Mesendoderm (in vitro differentiated cells): ENCODE measurements around the gene PLAC9. TPM values are rescaled to one million over a fixed set of nuclear protein-coding genes. Genes with fewer than 3 reads are reported as not detected.
A peak's percentile ranks its signal among the peaks of the same experiment; 100 is the strongest.
"Not testable (repeated sequence)": the region's sequence is repeated elsewhere in the genome, so short reads cannot be mapped to it uniquely, and the experiment has no call there.

ENCODE experiments used
- DNase-seq: peaks from one replicate; pipeline ENCODE4 v3.0.0; 2013
- H2AK5ac ChIP-seq: 2 replicates; pipeline ENCODE4 v1.6.1; 2013; ENCODE audit warnings: low read length, inconsistent platforms
- H2BK120ac ChIP-seq: 2 replicates; pipeline ENCODE4 v1.6.1; 2013; ENCODE audit warnings: low read depth, mild to moderate bottlenecking, low read length, moderate library complexity, mixed read lengths
- H2BK15ac ChIP-seq: replicated peaks from 2 replicates; pipeline ENCODE4 v1.6.1; 2013; ENCODE audit warnings: low read depth, mild to moderate bottlenecking, moderate library complexity
- H2BK5ac ChIP-seq: 2 replicates; pipeline ENCODE4 v1.6.1; 2013; ENCODE audit warnings: low read length, inconsistent platforms
- H3K18ac ChIP-seq: 2 replicates; pipeline ENCODE4 v1.6.1; 2013; ENCODE audit warnings: mild to moderate bottlenecking, low read length, mixed read lengths
- H3K23ac ChIP-seq: one replicate; pipeline ENCODE4 v1.6.1; 2013; ENCODE audit warnings: low read length
- H3K27ac ChIP-seq: 2 replicates; pipeline ENCODE4 v1.5.1; 2013; ENCODE audit warnings: low read depth, mild to moderate bottlenecking, inconsistent platforms, low read length, moderate library complexity
- H3K27me3 ChIP-seq: 2 replicates; pipeline ENCODE4 v1.6.1; 2013; ENCODE audit warnings: low read length, control low read depth, mild to moderate bottlenecking, inconsistent platforms; ENCODE audit not compliant: insufficient read depth, poor library complexity
- H3K36me3 ChIP-seq: 2 replicates; pipeline ENCODE4 v1.6.1; 2013; ENCODE audit warnings: low read length, inconsistent platforms; ENCODE audit not compliant: control insufficient read depth, insufficient read depth
- H3K4ac ChIP-seq: one replicate; pipeline ENCODE4 v1.6.1; 2013; ENCODE audit warnings: low read depth, mild to moderate bottlenecking, low read length, moderate library complexity
- H3K4me1 ChIP-seq: 2 replicates; pipeline ENCODE4 v1.6.1; 2013; ENCODE audit warnings: low read depth, low read length, inconsistent platforms; ENCODE audit not compliant: control insufficient read depth
- H3K4me2 ChIP-seq: 2 replicates; pipeline ENCODE4 v1.6.1; 2013; ENCODE audit warnings: low read length
- H3K4me3 ChIP-seq: 2 replicates; pipeline ENCODE4 v1.5.1; 2013; ENCODE audit warnings: mild to moderate bottlenecking, low read length
- H3K56ac ChIP-seq: one replicate; pipeline ENCODE4 v1.6.1; 2013; ENCODE audit warnings: low read length
- H3K79me1 ChIP-seq: 2 replicates; pipeline ENCODE4 v1.6.1; 2013; ENCODE audit warnings: low read length, inconsistent platforms
- H3K79me2 ChIP-seq: 2 replicates; pipeline ENCODE4 v1.6.1; 2013; ENCODE audit warnings: mild to moderate bottlenecking, low read length; ENCODE audit not compliant: control insufficient read depth, insufficient read depth
- H3K9ac ChIP-seq: 2 replicates; pipeline ENCODE4 v1.6.1; 2013; ENCODE audit warnings: low read length, inconsistent platforms
- H4K5ac ChIP-seq: one replicate; pipeline ENCODE4 v1.6.1; 2013; ENCODE audit warnings: low read length
- H4K8ac ChIP-seq: one replicate; pipeline ENCODE4 v1.6.1; 2013; ENCODE audit warnings: low read depth, mild to moderate bottlenecking, control low read depth, low read length, moderate library complexity
- WGBS: extraction: QIAGEN DNeasy Blood & Tissue Kit; methylation state at CpG from one replicate; pipeline ENCODE4 v1.1.7; 2013; ENCODE audit warnings: low lambda C conversion rate, missing lambda C conversion rate; ENCODE audit not compliant: insufficient coverage; ENCODE audit errors: extremely low coverage; 5-methylcytosine and 5-hydroxymethylcytosine counted together
- polyA plus RNA-seq, 2 experiments: library from polyadenylated mRNA; stranded (reverse); fragments of 200-250 nt; gene quantifications; one replicate each; pipeline ENCODE4 v1.2.3, GENCODE V29; 2013

PLAC9 gene
- 18.5 TPM for polyA plus RNA-seq (2013, experiment 1 of 2)
- 19.5 TPM for polyA plus RNA-seq (2013, experiment 2 of 2)

- no peaks in the 10 kb centered on the region for H3K79me2 ChIP-seq
- H3K4me1 ChIP-seq = no peaks in the 10 kb centered on the region
- peak; percentile 54 for DNase-seq
- H4K8ac ChIP-seq = peak within 1 kb of the TSS; percentile 82
- H2BK5ac ChIP-seq = no peak within 1 kb of the TSS
- no peaks in the 10 kb centered on the region for H3K36me3 ChIP-seq
- WGBS = no CpG with 5 or more reads among the region's 58 CpGs
- no peak within 1 kb of the TSS for H4K5ac ChIP-seq
- peak within 1 kb of the TSS; percentile 99 for H3K18ac ChIP-seq
- H3K4me2 ChIP-seq = peak within 1 kb of the TSS; percentile 81
- peak within 1 kb of the TSS; percentile 80 for H3K23ac ChIP-seq
- no peaks in the 10 kb centered on the region for H3K27me3 ChIP-seq
- H3K56ac ChIP-seq = peak within 1 kb of the TSS; percentile 86
- peak within 1 kb of the TSS; percentile 3 for H2BK120ac ChIP-seq
- H2AK5ac ChIP-seq = no peak within 1 kb of the TSS
- peak within 1 kb of the TSS; percentile 46 for H3K4me3 ChIP-seq
- peak within 1 kb of the TSS; percentile 83 for H3K4ac ChIP-seq
- H3K79me1 ChIP-seq = no peaks in the 10 kb centered on the region
- H2BK15ac ChIP-seq = peak within 1 kb of the TSS; percentile 57
- H3K9ac ChIP-seq = peak within 1 kb of the TSS; percentile 77
- H3K27ac ChIP-seq = peak within 1 kb of the TSS; percentile 40
These were observed at the start of gene PLAC9 for GRCh38 chr10:80132299-80133139. TSS of gene PLAC9 (plus strand) at chr10:80132730. CDS start at chr10:80132763, 33 bp downstream.

- Histone ChIP-seq H3K56ac (no peak overlapping the region), H3K27ac (no peak overlapping the region), H2BK120ac (no peak overlapping the region), H3K4ac (no peak overlapping the region), H2AK5ac (no peak overlapping the region), H3K79me2 (no peaks in the 10 kb centered on the region), H2BK5ac (no peak overlapping the region), H3K4me3 (no peak overlapping the region), H3K36me3 (no peaks in the 10 kb centered on the region), H4K5ac (no peak overlapping the region), H3K4me1 (no peaks in the 10 kb centered on the region), H3K27me3 (no peaks in the 10 kb centered on the region), H3K18ac (no peak overlapping the region), H4K8ac (no peak overlapping the region), H3K23ac (no peak overlapping the region), H2BK15ac (no peak overlapping the region), H3K4me2 (no peak overlapping the region), H3K79me1 (no peaks in the 10 kb centered on the region), H3K9ac (no peak overlapping the region)
- DNase-seq = no peak
- WGBS = no CpG with 5 or more reads among the region's 2 CpGs
These were observed 42.4 kb upstream of the PLAC9 start for GRCh38 chr10:80090121-80090520.

GRCh38 chr10:80094231-80094630 lies 38.3 kb upstream of the PLAC9 start:
- Histone ChIP-seq H3K4me2 (no peak overlapping the region), H3K27me3 (no peaks in the 10 kb centered on the region), H3K56ac (no peak overlapping the region), H3K23ac (no peak overlapping the region), H3K79me1 (no peaks in the 10 kb centered on the region), H3K36me3 (no peaks in the 10 kb centered on the region), H2BK5ac (no peak overlapping the region), H4K8ac (no peak overlapping the region), H3K18ac (no peak overlapping the region), H3K4me3 (no peak overlapping the region), H3K79me2 (no peaks in the 10 kb centered on the region), H4K5ac (no peak overlapping the region), H2BK120ac (no peak overlapping the region), H3K4me1 (no peaks in the 10 kb centered on the region), H2BK15ac (no peak overlapping the region), H3K9ac (no peak overlapping the region), H2AK5ac (no peak overlapping the region), H3K4ac (no peak overlapping the region), H3K27ac (no peak overlapping the region)
- DNase-seq = no peak
- WGBS = no CpG with 5 or more reads among the region's 2 CpGs

GRCh38 chr10:80098272-80098671 lies 34.3 kb upstream of the PLAC9 start:
- H3K18ac ChIP-seq, H4K8ac ChIP-seq, H4K5ac ChIP-seq, DNase-seq, H3K4ac ChIP-seq, H3K4me3 ChIP-seq, H2BK5ac ChIP-seq, H3K27ac ChIP-seq, H2BK120ac ChIP-seq, H2BK15ac ChIP-seq, H3K79me1 ChIP-seq, H3K4me2 ChIP-seq, H3K79me2 ChIP-seq, H3K56ac ChIP-seq, H3K4me1 ChIP-seq, H3K23ac ChIP-seq, H3K9ac ChIP-seq, H2AK5ac ChIP-seq, H3K27me3 ChIP-seq, H3K36me3 ChIP-seq: not testable (repeated sequence)
- WGBS = no CpG with 5 or more reads among the region's 2 CpGs

GRCh38 chr10:80099295-80099694 lies 33.2 kb upstream of the PLAC9 start:
- H3K79me1 ChIP-seq, H2BK5ac ChIP-seq, DNase-seq, H3K4ac ChIP-seq, H3K79me2 ChIP-seq, H2BK15ac ChIP-seq, H3K36me3 ChIP-seq, H4K8ac ChIP-seq, H3K4me1 ChIP-seq, H4K5ac ChIP-seq, H3K4me2 ChIP-seq, H3K27me3 ChIP-seq, H2BK120ac ChIP-seq, H3K27ac ChIP-seq, H3K18ac ChIP-seq, H3K23ac ChIP-seq, H3K9ac ChIP-seq, H2AK5ac ChIP-seq, H3K4me3 ChIP-seq, H3K56ac ChIP-seq: not testable (repeated sequence)
- WGBS = no CpG with 5 or more reads among the region's 8 CpGs
